LNCaP clone FGC (cell line): ENCODE measurements around the gene MANBA.
"Not testable (repeated sequence)": the region's sequence is repeated elsewhere in the genome, so short reads cannot be mapped to it uniquely, and the experiment has no call there.

Experiments used
- DNase-seq: peaks from one replicate; pipeline ENCODE4 v3.0.0-alpha.2; 2011; ENCODE audit warnings: low read depth
- H3K4me3 ChIP-seq: 2 replicates; pipeline ENCODE4 v1.5.1; 2011; ENCODE audit warnings: mild to moderate bottlenecking, low read depth, low read length, control low read depth
- TF ChIP-seq, protein P1 (sequence below): IDR thresholded peaks from 2 replicates; pipeline ENCODE4 v1.5.1; 2012; ENCODE audit warnings: mild to moderate bottlenecking; ENCODE audit not compliant: control insufficient read depth, insufficient read depth; ENCODE audit errors: extremely low read depth

The MANBA gene

DNA sequence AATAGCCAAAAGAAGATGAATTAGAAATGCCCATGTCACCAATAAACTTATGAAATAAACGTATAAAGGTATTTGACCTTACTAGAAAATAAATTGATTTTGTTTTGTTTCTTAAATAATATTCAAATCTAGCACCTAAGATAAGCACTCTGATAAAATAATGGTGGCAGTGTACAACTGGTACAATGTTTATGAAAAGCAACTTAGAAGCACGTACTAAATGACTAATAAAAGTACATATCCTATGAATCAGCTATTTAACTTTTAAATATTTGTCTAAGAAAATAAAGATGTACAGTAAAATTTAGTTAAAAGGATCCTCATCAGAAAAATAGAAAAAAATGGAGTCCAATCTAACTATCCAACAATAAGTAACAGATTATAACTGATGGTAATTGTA is 6.7 kb downstream of the MANBA start:
- no peak for DNase-seq

DNA sequence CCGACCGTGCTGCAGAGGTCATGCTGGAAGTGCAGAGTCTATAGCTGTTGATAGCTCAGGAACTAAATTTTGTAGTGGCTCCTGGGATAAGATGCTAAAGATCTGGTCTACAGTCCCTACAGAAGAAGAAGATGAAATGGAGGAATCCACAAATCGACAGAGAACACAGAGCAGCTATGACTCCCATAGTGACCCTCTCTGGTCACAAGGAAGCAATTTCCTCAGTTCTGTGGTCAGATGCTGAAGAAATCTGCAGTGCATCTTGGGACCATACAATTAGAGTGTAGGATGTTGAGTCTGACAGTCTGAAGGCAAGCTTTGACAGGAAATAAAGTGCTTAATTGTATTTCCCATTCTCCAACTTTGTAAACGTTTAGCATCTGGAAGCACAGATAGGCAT is 8.8 kb downstream of the MANBA start:
- no peak overlapping the region for H3K4me3 ChIP-seq
- DNase-seq: no peak
- TF ChIP-seq, protein P1, sequence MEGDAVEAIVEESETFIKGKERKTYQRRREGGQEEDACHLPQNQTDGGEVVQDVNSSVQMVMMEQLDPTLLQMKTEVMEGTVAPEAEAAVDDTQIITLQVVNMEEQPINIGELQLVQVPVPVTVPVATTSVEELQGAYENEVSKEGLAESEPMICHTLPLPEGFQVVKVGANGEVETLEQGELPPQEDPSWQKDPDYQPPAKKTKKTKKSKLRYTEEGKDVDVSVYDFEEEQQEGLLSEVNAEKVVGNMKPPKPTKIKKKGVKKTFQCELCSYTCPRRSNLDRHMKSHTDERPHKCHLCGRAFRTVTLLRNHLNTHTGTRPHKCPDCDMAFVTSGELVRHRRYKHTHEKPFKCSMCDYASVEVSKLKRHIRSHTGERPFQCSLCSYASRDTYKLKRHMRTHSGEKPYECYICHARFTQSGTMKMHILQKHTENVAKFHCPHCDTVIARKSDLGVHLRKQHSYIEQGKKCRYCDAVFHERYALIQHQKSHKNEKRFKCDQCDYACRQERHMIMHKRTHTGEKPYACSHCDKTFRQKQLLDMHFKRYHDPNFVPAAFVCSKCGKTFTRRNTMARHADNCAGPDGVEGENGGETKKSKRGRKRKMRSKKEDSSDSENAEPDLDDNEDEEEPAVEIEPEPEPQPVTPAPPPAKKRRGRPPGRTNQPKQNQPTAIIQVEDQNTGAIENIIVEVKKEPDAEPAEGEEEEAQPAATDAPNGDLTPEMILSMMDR: no peak

More for the DNA sequence above, 6.7 kb downstream of the MANBA start:
- TF ChIP-seq, protein P1: no peak
- no peak overlapping the region for H3K4me3 ChIP-seq

DNA sequence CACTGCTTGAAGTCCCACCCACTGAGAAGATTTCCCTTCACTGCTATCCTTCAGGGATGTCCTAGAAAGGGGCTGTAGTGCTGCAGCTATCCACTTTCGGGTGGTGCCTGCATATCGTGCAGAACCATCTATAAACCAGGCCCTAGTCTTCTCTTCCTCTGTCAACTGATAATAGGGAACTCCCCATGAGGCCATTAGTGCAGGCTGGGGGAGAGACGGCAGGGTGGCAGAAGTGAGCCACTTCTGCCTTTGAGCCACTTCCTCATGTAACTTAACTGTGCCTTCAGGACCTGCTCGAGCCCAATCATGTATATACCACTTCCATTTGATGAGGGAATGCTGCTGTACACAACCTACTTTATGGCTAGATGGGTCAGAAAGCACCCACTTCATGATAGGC is 17.4 kb downstream of the MANBA start:
- not testable (repeated sequence) for DNase-seq, H3K4me3 ChIP-seq

DNA sequence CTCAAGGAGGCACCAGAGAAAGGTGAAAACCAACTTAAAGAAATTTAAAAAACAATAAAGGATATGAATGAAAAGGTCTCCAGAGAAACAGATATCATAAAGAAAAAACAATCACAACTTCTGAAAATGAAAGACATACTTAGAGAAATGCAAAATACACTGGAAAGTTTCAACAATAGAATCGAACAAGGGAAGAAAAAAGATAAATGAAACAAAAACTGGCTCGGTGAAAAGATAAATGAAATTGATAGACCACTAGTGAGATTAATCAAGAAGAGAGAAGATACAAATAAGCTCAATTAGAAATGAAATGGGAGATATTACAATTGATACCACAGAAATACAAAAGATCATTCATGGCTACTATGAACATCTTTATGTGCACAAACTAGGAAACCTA is 22.0 kb downstream of the MANBA start:
- not testable (repeated sequence) for H3K4me3 ChIP-seq, DNase-seq

DNA sequence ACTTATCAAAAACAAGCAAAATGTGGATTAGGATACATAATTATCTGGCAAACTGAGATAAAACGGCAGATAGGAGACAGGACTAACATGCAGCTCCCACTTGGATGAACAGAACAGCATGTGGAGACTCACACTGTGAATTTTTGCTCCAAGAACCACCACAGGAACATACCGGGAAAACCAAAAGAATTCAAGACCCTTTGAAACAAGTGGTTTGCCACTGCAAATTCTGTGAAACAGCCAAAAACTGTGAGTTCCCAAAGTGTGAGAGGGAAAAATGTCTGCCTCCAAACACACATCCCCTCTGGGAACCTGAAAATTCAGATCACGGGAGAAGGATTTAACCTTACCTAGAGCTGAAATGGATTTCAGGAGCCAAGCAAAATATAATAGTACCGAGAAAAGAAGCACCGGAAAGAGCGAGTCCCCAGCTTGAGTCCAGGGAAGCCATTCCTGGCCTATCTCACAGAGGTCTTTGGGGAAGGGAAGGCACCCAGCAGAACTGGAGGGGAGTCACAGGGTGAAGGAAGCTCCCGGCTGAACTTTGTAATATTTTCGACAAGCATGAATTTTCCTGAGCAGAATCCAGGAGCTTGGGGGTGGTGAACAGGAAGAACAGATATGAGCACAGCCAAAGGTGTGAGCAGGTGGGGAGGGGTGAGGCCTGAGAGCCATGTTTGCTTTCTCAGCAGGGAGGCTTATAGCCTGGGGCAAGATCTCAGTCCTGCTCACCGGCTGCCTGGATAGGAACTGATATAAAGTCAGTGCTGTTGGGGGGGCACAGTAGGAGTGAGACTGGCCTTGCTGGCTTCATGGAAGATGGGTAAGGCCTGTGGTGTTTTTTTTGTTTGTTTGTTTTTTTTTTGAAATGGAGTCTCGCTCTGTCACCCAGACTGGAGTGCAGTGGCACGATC is 23.9 kb downstream of the MANBA start:
- TF ChIP-seq, protein P1: no peak
- peak; percentile 77 for DNase-seq
- no peak overlapping the region for H3K4me3 ChIP-seq

DNA sequence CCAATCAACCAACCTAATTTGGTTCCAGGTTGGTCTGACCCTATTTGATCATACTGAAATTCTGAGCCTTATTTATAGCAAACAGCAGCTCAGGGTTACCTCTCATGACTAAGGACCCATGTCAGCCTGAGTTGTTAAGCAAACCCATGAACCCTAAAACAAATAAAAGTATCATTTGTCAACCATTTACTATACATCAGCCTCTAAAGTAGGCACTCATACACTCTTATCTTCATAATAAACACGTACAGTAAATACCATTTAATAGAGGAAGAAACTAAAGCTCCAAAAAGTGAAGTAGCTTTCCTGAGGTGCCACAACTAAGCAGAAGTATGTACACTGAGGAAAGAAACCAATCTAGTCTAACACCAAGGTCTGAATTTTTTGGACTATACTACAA is 25.2 kb downstream of the MANBA start:
- no peak overlapping the region for H3K4me3 ChIP-seq
- DNase-seq: no peak
- TF ChIP-seq, protein P1: no peak

DNA sequence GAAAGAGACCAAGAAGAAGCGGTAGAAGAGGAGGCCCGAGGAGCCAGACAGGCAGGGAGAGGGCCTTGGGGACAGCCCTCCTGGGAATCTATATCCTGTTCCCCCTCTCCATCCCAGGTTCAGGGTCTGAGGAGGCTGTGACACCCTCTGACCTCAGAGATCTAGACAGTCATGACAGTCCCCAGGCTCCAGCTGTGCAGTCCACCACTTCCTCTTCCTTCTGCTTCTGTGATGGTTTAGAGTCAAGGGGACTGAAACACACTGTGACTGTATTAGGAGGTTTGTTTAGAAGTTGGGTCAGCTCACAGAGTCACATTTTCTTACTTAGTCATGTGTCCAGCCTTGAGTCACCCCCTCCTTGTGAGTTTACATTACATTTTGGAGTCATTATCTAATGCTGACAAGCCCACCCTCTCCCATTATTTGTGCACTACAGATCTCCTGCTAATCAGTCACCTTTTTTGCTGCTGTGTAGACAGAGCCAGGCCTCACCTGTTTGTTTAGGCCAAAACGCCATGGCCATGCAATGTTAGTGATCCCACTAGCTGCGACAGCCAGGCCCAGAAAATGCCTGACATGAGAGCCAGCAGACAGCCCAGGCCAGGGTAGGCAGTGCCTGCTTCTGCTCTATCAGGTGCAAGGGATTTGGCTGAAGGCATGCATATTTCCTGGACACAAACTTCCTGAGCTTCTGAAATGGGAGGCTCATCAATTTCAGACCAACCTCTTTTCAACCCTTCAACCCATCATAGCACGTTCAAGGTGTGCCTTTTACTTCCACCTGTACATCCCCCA is 26.0 kb downstream of the MANBA start:
- TF ChIP-seq, protein P1: no peak
- H3K4me3 ChIP-seq: no peak overlapping the region
- no peak for DNase-seq
